ENCODE results near the gene NELFB. TPM values are rescaled to one million over a fixed set of nuclear protein-coding genes. Genes with fewer than 3 reads are reported as not detected.

Gene NELFB
- total and polyA plus RNA-seq, 9 of the 15 experiments (the other 6 are each of a cell fraction or from before 2014, with no cell fraction given): 0.24 to 84.0 (median 29.7) TPM

GRCh38 chr9:137235424-137236237 is 19.5 kb upstream of the NELFB start (continued):
- TF ChIP-seq REST (IDR thresholded peaks at IDR 0.05; ENCODE audit: borderline replicate concordance): no peak
- no peak for TF ChIP-seq REST (CRISPR knock-in tag; IDR thresholded peaks at IDR 0.05; ENCODE audit: low read depth)
- no peak for TF ChIP-seq ZC3H8 (IDR thresholded peaks at IDR 0.05)
- no peak for TF ChIP-seq ZNF778 (CRISPR knock-in tag; IDR thresholded peaks at IDR 0.05)
- TF ChIP-seq ZNF75A (CRISPR knock-in tag; IDR thresholded peaks at IDR 0.05): no peak
- no peak for TF ChIP-seq ZNF224 (CRISPR knock-in tag; IDR thresholded peaks at IDR 0.05)
- TF ChIP-seq MAX (CRISPR knock-in tag; IDR thresholded peaks at IDR 0.05): no peak
- no peak for TF ChIP-seq RAD21 (CRISPR knock-in tag; conservative IDR thresholded peaks at IDR 0.05 in 1 of 2, IDR thresholded peaks at IDR 0.05 in 1 of 2)
- no peak for TF ChIP-seq DLX4 (CRISPR knock-in tag; IDR thresholded peaks at IDR 0.05)
- TF ChIP-seq CTCF (IDR thresholded peaks at IDR 0.05 in 2 of 3, conservative IDR thresholded peaks at IDR 0.05 in 1 of 3; ENCODE audit: insufficient read depth in 2 of 3, low read depth in 1 of 3, low read length in 3 of 3): peak; percentile 18 to 36 (median 27); a peak in 3 of 6 replicates
- peak; percentile 79 for TF ChIP-seq ZBTB33 (CRISPR knock-in tag; IDR thresholded peaks at IDR 0.05)
